ENCODE data around the gene NBAS.
A peak's percentile ranks its signal among the peaks of the same experiment; 100 is the strongest.

NBAS gene

GRCh38 chr2:15168116-15168515, 393.0 kb downstream of the NBAS start:
- H3K4me3 ChIP-seq (ENCODE audit: low read depth, low read length), result no peak overlapping the region
- DNase-seq (ENCODE audit: low read depth), result no peak
- TF ChIP-seq, protein P1, sequence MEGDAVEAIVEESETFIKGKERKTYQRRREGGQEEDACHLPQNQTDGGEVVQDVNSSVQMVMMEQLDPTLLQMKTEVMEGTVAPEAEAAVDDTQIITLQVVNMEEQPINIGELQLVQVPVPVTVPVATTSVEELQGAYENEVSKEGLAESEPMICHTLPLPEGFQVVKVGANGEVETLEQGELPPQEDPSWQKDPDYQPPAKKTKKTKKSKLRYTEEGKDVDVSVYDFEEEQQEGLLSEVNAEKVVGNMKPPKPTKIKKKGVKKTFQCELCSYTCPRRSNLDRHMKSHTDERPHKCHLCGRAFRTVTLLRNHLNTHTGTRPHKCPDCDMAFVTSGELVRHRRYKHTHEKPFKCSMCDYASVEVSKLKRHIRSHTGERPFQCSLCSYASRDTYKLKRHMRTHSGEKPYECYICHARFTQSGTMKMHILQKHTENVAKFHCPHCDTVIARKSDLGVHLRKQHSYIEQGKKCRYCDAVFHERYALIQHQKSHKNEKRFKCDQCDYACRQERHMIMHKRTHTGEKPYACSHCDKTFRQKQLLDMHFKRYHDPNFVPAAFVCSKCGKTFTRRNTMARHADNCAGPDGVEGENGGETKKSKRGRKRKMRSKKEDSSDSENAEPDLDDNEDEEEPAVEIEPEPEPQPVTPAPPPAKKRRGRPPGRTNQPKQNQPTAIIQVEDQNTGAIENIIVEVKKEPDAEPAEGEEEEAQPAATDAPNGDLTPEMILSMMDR (IDR thresholded peaks at IDR 0.05; ENCODE audit: control insufficient read depth, extremely low read depth, insufficient read depth), result no peak

- H3K4me3 ChIP-seq (ENCODE audit: low read depth, low read length), result no peak overlapping the region
- no peak for DNase-seq (ENCODE audit: low read depth)
- TF ChIP-seq, protein P1 (IDR thresholded peaks at IDR 0.05; ENCODE audit: control insufficient read depth, extremely low read depth, insufficient read depth), result no peak
Measured at GRCh38 chr2:15166878-15167277, 394.3 kb downstream of the NBAS start.

DNA sequence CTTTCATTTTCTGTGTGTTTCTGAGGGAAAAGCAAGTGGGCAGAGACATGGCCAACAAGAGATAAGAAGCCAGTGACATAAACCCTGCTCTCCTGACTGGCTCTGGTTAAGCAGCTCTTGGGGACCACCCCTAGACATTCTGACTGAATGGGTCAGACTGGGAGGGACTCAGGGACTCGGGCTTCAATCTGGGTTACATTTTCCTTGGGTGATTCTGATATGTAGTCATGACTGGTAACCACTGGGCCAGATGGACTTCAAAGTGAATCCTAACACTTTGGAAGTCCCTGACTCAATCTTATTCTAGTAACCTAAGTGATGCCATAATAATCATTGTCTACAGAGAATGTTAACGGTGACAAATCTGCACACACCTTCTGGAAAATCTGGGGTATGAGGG, 397.8 kb downstream of the NBAS start:
- no peak for DNase-seq (ENCODE audit: low read depth)
- no peak overlapping the region for H3K4me3 ChIP-seq (ENCODE audit: low read depth, low read length)
- TF ChIP-seq, protein P1 (IDR thresholded peaks at IDR 0.05; ENCODE audit: control insufficient read depth, extremely low read depth, insufficient read depth), result no peak

DNA sequence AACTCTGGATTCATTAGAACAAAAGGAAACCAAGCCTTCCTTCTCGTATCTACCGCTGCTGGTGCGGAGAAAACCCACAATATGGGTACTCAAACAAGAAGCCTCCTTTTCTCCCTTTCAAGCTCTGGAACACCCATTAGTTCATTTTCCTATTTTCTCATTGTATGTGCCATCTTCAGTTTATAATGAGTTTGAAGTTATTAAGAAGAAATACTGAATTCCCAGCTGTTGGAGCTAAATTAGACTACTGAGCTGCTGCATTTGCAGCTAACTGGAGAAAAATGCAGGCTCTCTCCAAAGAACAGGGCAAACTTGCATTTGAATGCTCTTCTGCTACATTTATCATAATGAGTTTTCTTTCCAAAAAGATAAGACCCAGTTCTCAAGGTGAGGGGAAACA, 398.5 kb downstream of the NBAS start:
- no peak overlapping the region for H3K4me3 ChIP-seq (ENCODE audit: low read depth, low read length)
- TF ChIP-seq, protein P1 (IDR thresholded peaks at IDR 0.05; ENCODE audit: control insufficient read depth, extremely low read depth, insufficient read depth), result no peak
- no peak for DNase-seq (ENCODE audit: low read depth)

DNA sequence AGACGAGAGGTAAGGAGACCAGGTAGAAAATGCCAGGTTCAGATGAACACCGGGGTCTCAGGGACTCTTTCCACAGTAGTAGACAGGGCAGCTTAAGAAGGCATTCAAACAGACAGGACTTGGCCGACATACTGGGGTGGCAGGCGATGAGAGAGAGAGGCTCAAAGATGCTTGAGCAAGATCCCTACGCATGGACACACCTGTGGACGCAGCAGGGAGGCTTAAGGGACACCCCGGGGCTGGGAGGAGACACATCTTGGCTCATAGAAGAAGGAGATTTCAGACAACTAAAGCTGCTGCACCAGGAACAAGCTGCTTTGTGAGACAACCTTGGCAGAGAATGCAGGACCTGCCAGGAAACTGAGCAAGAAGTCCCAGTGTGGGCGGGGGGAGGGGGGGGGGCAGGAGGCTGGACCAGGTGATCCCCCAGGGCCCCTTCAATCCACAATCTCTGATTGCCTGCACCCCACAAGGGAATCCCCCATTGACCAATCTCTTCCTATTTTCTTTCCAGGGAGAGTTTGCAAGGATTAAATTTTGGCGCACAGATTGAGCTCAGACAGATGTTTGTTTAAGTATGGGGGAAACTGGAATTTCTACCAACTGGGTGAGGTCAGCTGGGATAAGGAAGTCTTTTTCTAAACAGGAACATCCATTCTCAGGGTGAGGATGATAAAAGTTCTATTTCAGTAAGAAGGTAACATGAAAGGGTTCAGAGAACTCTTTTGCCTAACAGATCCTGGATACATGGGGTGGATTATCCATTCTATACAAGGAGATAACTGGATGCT, 400.7 kb downstream of the NBAS start:
- no peak for DNase-seq (ENCODE audit: low read depth)
- TF ChIP-seq, protein P1 (IDR thresholded peaks at IDR 0.05; ENCODE audit: control insufficient read depth, extremely low read depth, insufficient read depth), result peak; percentile 2; the same call in 1 of the 2 replicates

GRCh38 chr2:15159751-15160177, 401.4 kb downstream of the NBAS start:
- DNase-seq (ENCODE audit: low read depth), result no peak

More for the DNA sequence above, 400.7 kb downstream of the NBAS start:
- H3K4me3 ChIP-seq (ENCODE audit: low read depth, low read length), result no peak overlapping the region

More at GRCh38 chr2:15159751-15160177, 401.4 kb downstream of the NBAS start:
- TF ChIP-seq, protein P1 (IDR thresholded peaks at IDR 0.05; ENCODE audit: control insufficient read depth, extremely low read depth, insufficient read depth), result peak; percentile 59
- no peak overlapping the region for H3K4me3 ChIP-seq (ENCODE audit: low read depth, low read length)
